Panc1 (cell line): Measurements from ENCODE around the gene LPP. TPM values are rescaled to one million over a fixed set of nuclear protein-coding genes. Genes with fewer than 3 reads are reported as not detected.

Source experiments
- ATAC-seq: fragments of 200-7000 bp; cut with Tn5 transposase; 2 replicates; pipeline ENCODE4 v1.9.1; 2020; ENCODE audit warnings: mild to moderate bottlenecking, moderate library complexity
- BruUV-seq: library from RNA; stranded (reverse); fragments of 400-500 nt; replicated peaks from 2 replicates; lab custom pipeline; 2021; lab: Mats Ljungman, UMichigan
- CTCF ChIA-PET: fragments of 300-600 bp; sonication (Branson Sonifier 250); formaldehyde crosslinking; loops from one replicate; lab custom pipeline; 2022; ENCODE audit warnings: antibody characterized with exemption; lab: Charles Lee
- POLR2A ChIA-PET: fragments of 300-600 bp; sonication (Branson Sonifier 250); formaldehyde crosslinking; loops from one replicate; lab custom pipeline; 2022; ENCODE audit warnings: antibody characterized with exemption; lab: Charles Lee
- DNase-seq: peaks from one replicate; pipeline ENCODE4 v3.0.0-alpha.2; 2010; ENCODE audit warnings: low read depth, low spot score
- H3K27ac ChIP-seq: 2 replicates; pipeline ENCODE4 v1.5.1; 2011; ENCODE audit warnings: mild to moderate bottlenecking, low read length, inconsistent platforms
- H3K27me3 ChIP-seq: fragments of 200-500 bp; sonication (Bioruptor generic); 2 replicates; pipeline ENCODE4 v1.6.0; 2014; ENCODE audit warnings: low read length, inconsistent platforms; ENCODE audit not compliant: control insufficient read depth, insufficient read depth
- H3K36me3 ChIP-seq: fragments of 200-500 bp; sonication (Bioruptor generic); 2 replicates; pipeline ENCODE4 v1.5.1; 2014; ENCODE audit warnings: inconsistent platforms, mild to moderate bottlenecking, low read length, moderate library complexity; ENCODE audit not compliant: control insufficient read depth, insufficient read depth
- H3K4me1 ChIP-seq: 2 replicates; pipeline ENCODE4 v1.5.1; 2011; ENCODE audit warnings: inconsistent platforms, mild to moderate bottlenecking, low read length, moderate library complexity; ENCODE audit not compliant: control insufficient read depth, insufficient read depth
- H3K4me3 ChIP-seq, 2 experiments: 2 replicates each; pipeline ENCODE4 v1.5.1; 2011 to 2012; ENCODE audit warnings: low read depth in 2 of 2, low read length in 2 of 2, mild to moderate bottlenecking in 2 of 2, inconsistent platforms in 1 of 2, moderate library complexity in 1 of 2
- H3K9me3 ChIP-seq: fragments of 200-500 bp; sonication (Bioruptor generic); 2 replicates; pipeline ENCODE4 v1.5.1; 2014; ENCODE audit warnings: low read depth, mild to moderate bottlenecking, inconsistent platforms, low read length, moderate library complexity; ENCODE audit not compliant: control insufficient read depth, insufficient read depth
- POLR2AphosphoS5 ChIP-seq: IDR thresholded peaks from 2 replicates; pipeline ENCODE4 v1.6.1; 2012; ENCODE audit warnings: mild to moderate bottlenecking, low read depth, low read length, moderate library complexity
- SIN3A ChIP-seq: IDR thresholded peaks from 2 replicates; pipeline ENCODE4 v1.6.1; 2012; ENCODE audit warnings: low read depth, mild to moderate bottlenecking, low read length, moderate library complexity, borderline replicate concordance; ENCODE audit not compliant: insufficient read depth
- TCF7L2 ChIP-seq: IDR thresholded peaks from 2 replicates; pipeline ENCODE4 v1.6.1; 2011; ENCODE audit warnings: mild to moderate bottlenecking, low read depth, low read length, inconsistent platforms
- in situ Hi-C: cut with HindIII; loops from 2 replicates; pipeline ENCODE4 v1.10.0; 2016; ENCODE audit warnings: low sequenced_read_pairs, low pct_unique_long_range_greater_than_20kb
- intact Hi-C: fragments of 100-400 bp; cut with micrococcal nuclease; formaldehyde crosslinking; loops from one replicate; pipeline ENCODE4 v1.10.0; 2022; ENCODE audit not compliant: unreplicated experiment
- total RNA-seq: library from RNA; stranded (reverse); gene quantifications from one replicate; pipeline ENCODE4 v1.2.1, GENCODE V29; 2021; ENCODE audit not compliant: unreplicated experiment
- TF ChIP-seq, protein P1 (sequence below): fragments of 450-650 bp; IDR thresholded peaks from 2 replicates; pipeline ENCODE4 v1.5.1; 2017; ENCODE audit warnings: mild to moderate bottlenecking
- TF ChIP-seq, protein P2 (sequence below), 2 experiments: IDR thresholded peaks; 2 replicates each; pipeline ENCODE4 v1.6.1; 2011 to 2012; ENCODE audit warnings: low read depth in 2 of 2, control low read depth in 1 of 2, low read length in 1 of 2, mild to moderate bottlenecking in 1 of 2, moderate library complexity in 1 of 2; ENCODE audit not compliant: insufficient read depth in 1 of 2

Gene LPP
- total RNA-seq, 1 experiment from 2014 or later: 90.0 TPM

DNA sequence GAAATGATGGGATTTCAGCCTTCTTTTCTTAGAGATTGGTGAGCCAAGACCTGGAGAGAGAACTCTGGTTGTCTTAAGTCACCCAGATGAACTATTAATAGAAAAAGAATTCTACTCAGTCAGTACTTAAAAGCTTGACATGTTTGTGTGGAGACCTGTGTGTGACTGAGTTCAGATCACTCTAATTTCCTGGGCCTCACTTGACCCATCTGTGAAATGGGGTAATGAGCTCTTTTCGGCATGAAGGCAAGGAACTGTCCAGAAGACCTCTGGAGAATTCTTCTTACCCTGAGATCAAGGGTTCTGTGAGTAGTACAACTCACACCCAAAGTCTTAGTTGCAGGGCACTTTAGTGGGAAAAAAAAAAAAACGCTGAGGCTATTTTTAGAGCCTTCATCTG, 92.9 kb downstream of the LPP start:
- in situ Hi-C loops: no loop called here
- H3K4me1 ChIP-seq: peaks cover 21% of the 10 kb centered on the region
- TF ChIP-seq TCF7L2: no peak
- no peak for TF ChIP-seq SIN3A
- TF ChIP-seq POLR2AphosphoS5: no peak
- TF ChIP-seq, protein P1, sequence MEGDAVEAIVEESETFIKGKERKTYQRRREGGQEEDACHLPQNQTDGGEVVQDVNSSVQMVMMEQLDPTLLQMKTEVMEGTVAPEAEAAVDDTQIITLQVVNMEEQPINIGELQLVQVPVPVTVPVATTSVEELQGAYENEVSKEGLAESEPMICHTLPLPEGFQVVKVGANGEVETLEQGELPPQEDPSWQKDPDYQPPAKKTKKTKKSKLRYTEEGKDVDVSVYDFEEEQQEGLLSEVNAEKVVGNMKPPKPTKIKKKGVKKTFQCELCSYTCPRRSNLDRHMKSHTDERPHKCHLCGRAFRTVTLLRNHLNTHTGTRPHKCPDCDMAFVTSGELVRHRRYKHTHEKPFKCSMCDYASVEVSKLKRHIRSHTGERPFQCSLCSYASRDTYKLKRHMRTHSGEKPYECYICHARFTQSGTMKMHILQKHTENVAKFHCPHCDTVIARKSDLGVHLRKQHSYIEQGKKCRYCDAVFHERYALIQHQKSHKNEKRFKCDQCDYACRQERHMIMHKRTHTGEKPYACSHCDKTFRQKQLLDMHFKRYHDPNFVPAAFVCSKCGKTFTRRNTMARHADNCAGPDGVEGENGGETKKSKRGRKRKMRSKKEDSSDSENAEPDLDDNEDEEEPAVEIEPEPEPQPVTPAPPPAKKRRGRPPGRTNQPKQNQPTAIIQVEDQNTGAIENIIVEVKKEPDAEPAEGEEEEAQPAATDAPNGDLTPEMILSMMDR: no peak
- TF ChIP-seq, protein P2, sequence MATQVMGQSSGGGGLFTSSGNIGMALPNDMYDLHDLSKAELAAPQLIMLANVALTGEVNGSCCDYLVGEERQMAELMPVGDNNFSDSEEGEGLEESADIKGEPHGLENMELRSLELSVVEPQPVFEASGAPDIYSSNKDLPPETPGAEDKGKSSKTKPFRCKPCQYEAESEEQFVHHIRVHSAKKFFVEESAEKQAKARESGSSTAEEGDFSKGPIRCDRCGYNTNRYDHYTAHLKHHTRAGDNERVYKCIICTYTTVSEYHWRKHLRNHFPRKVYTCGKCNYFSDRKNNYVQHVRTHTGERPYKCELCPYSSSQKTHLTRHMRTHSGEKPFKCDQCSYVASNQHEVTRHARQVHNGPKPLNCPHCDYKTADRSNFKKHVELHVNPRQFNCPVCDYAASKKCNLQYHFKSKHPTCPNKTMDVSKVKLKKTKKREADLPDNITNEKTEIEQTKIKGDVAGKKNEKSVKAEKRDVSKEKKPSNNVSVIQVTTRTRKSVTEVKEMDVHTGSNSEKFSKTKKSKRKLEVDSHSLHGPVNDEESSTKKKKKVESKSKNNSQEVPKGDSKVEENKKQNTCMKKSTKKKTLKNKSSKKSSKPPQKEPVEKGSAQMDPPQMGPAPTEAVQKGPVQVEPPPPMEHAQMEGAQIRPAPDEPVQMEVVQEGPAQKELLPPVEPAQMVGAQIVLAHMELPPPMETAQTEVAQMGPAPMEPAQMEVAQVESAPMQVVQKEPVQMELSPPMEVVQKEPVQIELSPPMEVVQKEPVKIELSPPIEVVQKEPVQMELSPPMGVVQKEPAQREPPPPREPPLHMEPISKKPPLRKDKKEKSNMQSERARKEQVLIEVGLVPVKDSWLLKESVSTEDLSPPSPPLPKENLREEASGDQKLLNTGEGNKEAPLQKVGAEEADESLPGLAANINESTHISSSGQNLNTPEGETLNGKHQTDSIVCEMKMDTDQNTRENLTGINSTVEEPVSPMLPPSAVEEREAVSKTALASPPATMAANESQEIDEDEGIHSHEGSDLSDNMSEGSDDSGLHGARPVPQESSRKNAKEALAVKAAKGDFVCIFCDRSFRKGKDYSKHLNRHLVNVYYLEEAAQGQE (IDR thresholded peaks at IDR 0.05; ENCODE audit: insufficient read depth in 1 of 2, low read depth in 2 of 2, low read length in 1 of 2): no peak

DNA sequence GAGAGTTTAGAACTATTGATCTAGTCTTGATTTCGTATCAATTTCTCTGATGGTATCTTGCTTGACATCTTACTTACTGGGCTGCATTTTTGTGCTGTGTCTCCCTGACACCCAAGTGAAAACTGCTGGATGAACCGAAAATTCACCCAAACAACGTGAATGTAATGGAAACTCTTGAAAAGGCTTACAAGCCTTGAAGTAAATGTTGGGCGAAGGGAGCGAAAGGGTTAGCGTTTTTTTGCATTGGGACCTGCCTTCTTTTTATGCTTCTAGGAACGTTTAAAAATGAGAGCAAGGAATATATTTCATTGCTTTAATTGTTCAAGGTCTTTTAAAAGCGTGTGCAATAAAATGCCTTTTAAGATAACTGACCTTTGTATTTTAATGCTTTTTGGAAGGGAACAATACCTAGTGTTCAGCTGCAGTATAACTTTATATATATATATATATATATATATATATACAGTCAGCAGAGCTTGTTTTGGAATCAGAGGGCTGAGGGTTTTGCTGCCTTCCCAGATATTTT, 94.1 kb downstream of the LPP start:
- H3K4me1 ChIP-seq: peaks cover 21% of the 10 kb centered on the region
- in situ Hi-C loops: no loop called here
- BruUV-seq: no TSS peak
- POLR2A ChIA-PET: no interaction called here
- TF ChIP-seq SIN3A (no peak), POLR2AphosphoS5 (no peak), TCF7L2 (no peak)
- TF ChIP-seq, protein P2 (IDR thresholded peaks at IDR 0.05; ENCODE audit: insufficient read depth in 1 of 2, low read depth in 2 of 2, low read length in 1 of 2): no peak
- TF ChIP-seq, protein P1: no peak
- no peak overlapping the region for H3K27ac ChIP-seq
- intact Hi-C loops: no loop called here
- H3K36me3 ChIP-seq: no peaks in the 10 kb centered on the region
- DNase-seq: no peak
- no peak overlapping the region for H3K4me3 ChIP-seq
- CTCF ChIA-PET: interaction anchor here (0.7 kb wide), 1 partner anchor 51 kb away, joined by 4 read pairs; no protein-coding TSS in a partner anchor
- ATAC-seq: no peak
- peaks cover 2% of the 10 kb centered on the region; the same call in 1 of the 2 replicates for H3K9me3 ChIP-seq
- no peaks in the 10 kb centered on the region for H3K27me3 ChIP-seq

More for the DNA sequence above, 92.9 kb downstream of the LPP start:
- ChIA-PET CTCF (no interaction called here), POLR2A (no interaction called here)
- Histone ChIP-seq H3K27ac (no peak overlapping the region; the same call in 1 of the 2 replicates), H3K9me3 (no peaks in the 10 kb centered on the region), H3K36me3 (no peaks in the 10 kb centered on the region), H3K27me3 (no peaks in the 10 kb centered on the region), H3K4me3 (no peak overlapping the region)
- intact Hi-C loops: no loop called here
- ATAC-seq (no peak), DNase-seq (no peak)
- no TSS peak for BruUV-seq
